Gastrocnemius medialis (tissue), 4 donors: Measurements from ENCODE around the gene FNDC8.

Experiments
- POLR2A ChIP-seq, 2 donors: fragments of 450-650 bp; IDR thresholded peaks; one replicate each; pipeline ENCODE4 v1.6.1; 2017; ENCODE audit warnings: antibody characterized with exemption in 2 of 2, mild to moderate bottlenecking in 2 of 2, moderate library complexity in 2 of 2
- TF ChIP-seq, protein P1 (sequence below), 5 experiments: fragments of 450-650 bp in 3 of 5; fragments of 200-600 bp in 2 of 5; sonication (generic) in 2 of 5; IDR thresholded peaks in 4 of 5; conservative IDR thresholded peaks in 1 of 5; 1 replicate in 4 of 5; 2 replicates in 1 of 5; pipeline ENCODE4 v1.5.1; 2016 to 2019; ENCODE audit warnings: antibody characterized with exemption in 5 of 5, mild to moderate bottlenecking in 3 of 5, moderate library complexity in 3 of 5

GRCh38 chr17:35163886-35164285, 42.5 kb downstream of the FNDC8 start:
- TF ChIP-seq, protein P1, sequence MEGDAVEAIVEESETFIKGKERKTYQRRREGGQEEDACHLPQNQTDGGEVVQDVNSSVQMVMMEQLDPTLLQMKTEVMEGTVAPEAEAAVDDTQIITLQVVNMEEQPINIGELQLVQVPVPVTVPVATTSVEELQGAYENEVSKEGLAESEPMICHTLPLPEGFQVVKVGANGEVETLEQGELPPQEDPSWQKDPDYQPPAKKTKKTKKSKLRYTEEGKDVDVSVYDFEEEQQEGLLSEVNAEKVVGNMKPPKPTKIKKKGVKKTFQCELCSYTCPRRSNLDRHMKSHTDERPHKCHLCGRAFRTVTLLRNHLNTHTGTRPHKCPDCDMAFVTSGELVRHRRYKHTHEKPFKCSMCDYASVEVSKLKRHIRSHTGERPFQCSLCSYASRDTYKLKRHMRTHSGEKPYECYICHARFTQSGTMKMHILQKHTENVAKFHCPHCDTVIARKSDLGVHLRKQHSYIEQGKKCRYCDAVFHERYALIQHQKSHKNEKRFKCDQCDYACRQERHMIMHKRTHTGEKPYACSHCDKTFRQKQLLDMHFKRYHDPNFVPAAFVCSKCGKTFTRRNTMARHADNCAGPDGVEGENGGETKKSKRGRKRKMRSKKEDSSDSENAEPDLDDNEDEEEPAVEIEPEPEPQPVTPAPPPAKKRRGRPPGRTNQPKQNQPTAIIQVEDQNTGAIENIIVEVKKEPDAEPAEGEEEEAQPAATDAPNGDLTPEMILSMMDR (IDR thresholded peaks at IDR 0.05 in 4 of 5, conservative IDR thresholded peaks at IDR 0.05 in 1 of 5) = no peak
- no peak for TF ChIP-seq POLR2A (IDR thresholded peaks at IDR 0.05)
